HEK293T (cell line): Measurements from ENCODE around the gene KCTD4.

ENCODE experiments used
- CTCF ChIA-PET: fragments of 350-600 bp; formaldehyde crosslinking; extraction: SDS; loops from one replicate; lab custom pipeline; 2021; ENCODE audit warnings: antibody characterized with exemption, inconsistent platforms; lab: Yijun Ruan, JAX
- POLR2A ChIA-PET: fragments of 350-600 bp; formaldehyde crosslinking; extraction: SDS; loops from one replicate; lab custom pipeline; 2020; ENCODE audit warnings: antibody characterized with exemption, inconsistent platforms; lab: Yijun Ruan, JAX
- DNase-seq: peaks from one replicate; pipeline ENCODE4 v3.0.0; 2012; ENCODE audit warnings: mixed read lengths; ENCODE audit errors: extremely low spot score
- ARNT ChIP-seq: fragments of 450-650 bp; IDR thresholded peaks from 2 replicates; pipeline ENCODE4 v1.6.1; 2017; ENCODE audit warnings: mild to moderate bottlenecking
- BHLHE40 ChIP-seq: fragments of 450-650 bp; IDR thresholded peaks from 2 replicates; pipeline ENCODE4 v1.6.1; 2016; ENCODE audit warnings: mild to moderate bottlenecking, moderate library complexity, borderline replicate concordance
- CTBP1 ChIP-seq: fragments of 450-650 bp; IDR thresholded peaks from 2 replicates; pipeline ENCODE4 v1.6.1; 2016; ENCODE audit warnings: borderline replicate concordance
- ELF4 ChIP-seq: fragments of 450-650 bp; IDR thresholded peaks from 2 replicates; pipeline ENCODE4 v1.6.1; 2017; ENCODE audit warnings: antibody characterized with exemption
- FOXA1 ChIP-seq: fragments of 450-650 bp; IDR thresholded peaks from 2 replicates; pipeline ENCODE4 v1.6.1; 2016; ENCODE audit warnings: mild to moderate bottlenecking
- FOXK2 ChIP-seq: fragments of 450-650 bp; IDR thresholded peaks from 2 replicates; pipeline ENCODE4 v1.6.1; 2016; ENCODE audit warnings: mild to moderate bottlenecking
- FOXM1 ChIP-seq: fragments of 450-650 bp; IDR thresholded peaks from 2 replicates; pipeline ENCODE4 v1.6.1; 2017; ENCODE audit warnings: mild to moderate bottlenecking, borderline replicate concordance
- HDGF ChIP-seq: fragments of 450-650 bp; IDR thresholded peaks from 2 replicates; pipeline ENCODE4 v1.6.1; 2017; ENCODE audit warnings: antibody characterized with exemption, borderline replicate concordance
- L3MBTL2 ChIP-seq: fragments of 450-650 bp; conservative IDR thresholded peaks from 2 replicates; pipeline ENCODE4 v1.6.1; 2016; ENCODE audit warnings: mild to moderate bottlenecking
- LEF1 ChIP-seq: fragments of 450-650 bp; IDR thresholded peaks from 2 replicates; pipeline ENCODE4 v1.6.1; 2017; ENCODE audit warnings: mild to moderate bottlenecking, borderline replicate concordance
- NFRKB ChIP-seq: fragments of 450-650 bp; IDR thresholded peaks from 2 replicates; pipeline ENCODE4 v1.6.1; 2016; ENCODE audit warnings: mild to moderate bottlenecking, moderate library complexity
- PKNOX1 ChIP-seq: fragments of 450-650 bp; IDR thresholded peaks from 2 replicates; pipeline ENCODE4 v1.6.1; 2016
- SP1 ChIP-seq: fragments of 450-650 bp; IDR thresholded peaks from 2 replicates; pipeline ENCODE4 v1.6.1; 2017
- SUZ12 ChIP-seq: fragments of 450-650 bp; IDR thresholded peaks from 2 replicates; pipeline ENCODE4 v1.6.1; 2016; ENCODE audit warnings: mild to moderate bottlenecking
- TARDBP ChIP-seq: fragments of 450-650 bp; IDR thresholded peaks from 2 replicates; pipeline ENCODE4 v1.6.1; 2016
- ZNF384 ChIP-seq: fragments of 450-650 bp; IDR thresholded peaks from 2 replicates; pipeline ENCODE4 v1.6.1; 2016

The KCTD4 gene

GRCh38 chr13:45174478-45174877 is 26.4 kb downstream of the KCTD4 start:
- no peak for DNase-seq
- ChIA-PET POLR2A (no interaction called here), CTCF (no interaction called here)
- no peak for TF ChIP-seq ZNF384
- TF ChIP-seq CTBP1, result no peak
- no peak for TF ChIP-seq NFRKB
- TF ChIP-seq HDGF, result no peak
- TF ChIP-seq LEF1, result no peak
- no peak for TF ChIP-seq FOXA1
- no peak for TF ChIP-seq SP1
- TF ChIP-seq ARNT, result no peak
- TF ChIP-seq L3MBTL2, result no peak
- TF ChIP-seq ELF4, result no peak
- no peak for TF ChIP-seq TARDBP
- TF ChIP-seq FOXK2, result no peak
- no peak for TF ChIP-seq FOXM1
- no peak for TF ChIP-seq SUZ12
- TF ChIP-seq PKNOX1, result no peak
- no peak for TF ChIP-seq BHLHE40

- CTCF ChIA-PET, result no interaction called here
- POLR2A ChIA-PET, result no interaction called here
- DNase-seq, result no peak
- TF ChIP-seq ELF4, result no peak
- no peak for TF ChIP-seq CTBP1
- no peak for TF ChIP-seq SUZ12
- TF ChIP-seq ZNF384, result no peak
- TF ChIP-seq PKNOX1, result no peak
- no peak for TF ChIP-seq NFRKB
- no peak for TF ChIP-seq ARNT
- TF ChIP-seq BHLHE40, result no peak
- no peak for TF ChIP-seq FOXK2
- no peak for TF ChIP-seq FOXA1
- TF ChIP-seq FOXM1, result no peak
- TF ChIP-seq LEF1, result no peak
- TF ChIP-seq HDGF, result no peak
- no peak for TF ChIP-seq SP1
- TF ChIP-seq TARDBP, result no peak
- TF ChIP-seq L3MBTL2, result no peak
Observed at GRCh38 chr13:45168555-45168930, 32.3 kb downstream of the KCTD4 start.

GRCh38 chr13:45167611-45168554 is 33.0 kb downstream of the KCTD4 start:
- POLR2A ChIA-PET, result no interaction called here

GRCh38 chr13:45166858-45167257 is 34.0 kb downstream of the KCTD4 start:
- ChIA-PET CTCF (no interaction called here), POLR2A (no interaction called here)
- TF ChIP-seq ZNF384 (no peak), PKNOX1 (no peak), CTBP1 (no peak)
- DNase-seq, result no peak

More at GRCh38 chr13:45167611-45168554, 33.0 kb downstream of the KCTD4 start:
- TF ChIP-seq TARDBP (no peak), SP1 (no peak), SUZ12 (no peak), ARNT (no peak)
- no peak for DNase-seq
- CTCF ChIA-PET, result no interaction called here

- no peak for DNase-seq
- TF ChIP-seq ELF4 (no peak), BHLHE40 (no peak), SUZ12 (no peak), SP1 (no peak), NFRKB (no peak), LEF1 (no peak), PKNOX1 (no peak), ZNF384 (no peak), L3MBTL2 (no peak), FOXA1 (no peak), FOXK2 (no peak)
- CTCF ChIA-PET, result no interaction called here
- POLR2A ChIA-PET, result no interaction called here
Observed at GRCh38 chr13:45162821-45163220, 38.0 kb downstream of the KCTD4 start.

GRCh38 chr13:45162194-45162593 is 38.7 kb downstream of the KCTD4 start:
- no peak for DNase-seq
- CTCF ChIA-PET, result no interaction called here
- TF ChIP-seq SUZ12 (no peak), ELF4 (no peak), BHLHE40 (no peak), FOXK2 (no peak), L3MBTL2 (no peak), NFRKB (no peak), ZNF384 (no peak), TARDBP (no peak), HDGF (no peak), FOXM1 (no peak)
- POLR2A ChIA-PET, result no interaction called here
